ENCODE results near the gene CPA5.

Gene CPA5

GRCh38 chr7:130358471-130358870, 13.9 kb downstream of the CPA5 start:
- Histone ChIP-seq H3K4me1 (no peaks in the 10 kb centered on the region), H3K4me3 (no peak overlapping the region), H3K36me3 (replicated peaks) (no peaks in the 10 kb centered on the region), H3K27me3 (ENCODE audit: low read depth) (no peaks in the 10 kb centered on the region), H3K9me3 (0 out of 2 replicates have a peak, but pooled peaks cover 3% of the 10 kb centered on the region)
- no peak for DNase-seq (ENCODE audit: low spot score in 2 of 2)
- in situ Hi-C loops (cut with MboI; ENCODE audit: low sequenced_read_pairs) = no loop called here

- Histone ChIP-seq H3K4me1 (no peaks in the 10 kb centered on the region), H3K9me3 (0 out of 2 replicates have a peak, but pooled peaks cover 3% of the 10 kb centered on the region), H3K4me3 (no peak overlapping the region), H3K36me3 (replicated peaks) (no peaks in the 10 kb centered on the region), H3K27me3 (ENCODE audit: low read depth) (no peaks in the 10 kb centered on the region)
- in situ Hi-C loops (cut with MboI; ENCODE audit: low sequenced_read_pairs) = no loop called here
- DNase-seq (ENCODE audit: low spot score in 2 of 2) = no peak
Observed at GRCh38 chr7:130359276-130359857, 14.8 kb downstream of the CPA5 start.

DNA sequence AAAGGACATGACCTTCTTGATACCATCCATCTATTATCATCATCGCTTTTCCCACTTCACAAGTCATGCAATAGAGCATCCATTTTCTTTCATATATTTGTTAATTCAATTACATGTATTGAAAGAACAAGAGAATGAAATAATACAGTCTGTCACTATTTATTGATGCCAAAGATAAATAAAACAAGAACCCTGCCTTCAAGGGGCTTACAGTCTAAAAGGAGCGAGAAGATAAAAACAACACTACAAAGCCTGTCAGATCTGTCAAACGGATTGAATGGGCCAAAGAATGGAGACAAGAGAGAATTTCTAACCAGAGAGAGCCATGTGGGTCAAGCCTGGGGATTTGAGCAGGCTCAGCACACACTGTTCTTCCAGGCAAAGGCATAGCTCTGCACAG, 15.9 kb downstream of the CPA5 start:
- in situ Hi-C loops (cut with MboI; ENCODE audit: low sequenced_read_pairs) = no loop called here
- H3K36me3 ChIP-seq (replicated peaks) = no peaks in the 10 kb centered on the region
- DNase-seq (ENCODE audit: low spot score in 2 of 2) = no peak

DNA sequence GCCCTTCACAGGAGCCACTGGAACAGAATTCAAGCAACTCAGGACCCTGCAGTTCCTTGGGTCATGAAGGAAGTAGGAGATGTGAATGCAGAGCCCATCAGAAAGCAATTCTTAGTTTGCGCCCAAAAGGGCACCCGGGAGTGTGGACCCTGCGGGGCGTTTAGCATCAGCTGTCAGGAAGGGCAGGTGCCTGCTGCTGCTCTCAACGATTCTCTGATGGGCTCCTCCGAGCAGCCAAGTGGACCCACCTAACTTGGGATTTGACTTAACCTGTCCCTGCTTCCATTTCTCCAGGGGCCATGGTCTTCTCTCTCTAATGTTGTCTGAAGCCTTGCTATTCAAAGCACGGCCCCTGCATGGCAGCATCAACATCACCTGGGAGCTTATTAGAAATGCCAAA, 17.1 kb downstream of the CPA5 start:
- Histone ChIP-seq H3K36me3 (replicated peaks) (no peaks in the 10 kb centered on the region), H3K9me3 (0 out of 2 replicates have a peak, but pooled peaks cover 3% of the 10 kb centered on the region), H3K4me1 (no peaks in the 10 kb centered on the region), H3K27me3 (ENCODE audit: low read depth) (no peaks in the 10 kb centered on the region), H3K4me3 (no peak overlapping the region)
- no peak for DNase-seq (ENCODE audit: low spot score in 2 of 2)
- in situ Hi-C loops (cut with MboI; ENCODE audit: low sequenced_read_pairs) = no loop called here

More for the DNA sequence above, 15.9 kb downstream of the CPA5 start:
- 0 out of 2 replicates have a peak, but pooled peaks cover 3% of the 10 kb centered on the region for H3K9me3 ChIP-seq
- no peak overlapping the region for H3K4me3 ChIP-seq
- no peaks in the 10 kb centered on the region for H3K27me3 ChIP-seq (ENCODE audit: low read depth)
- no peaks in the 10 kb centered on the region for H3K4me1 ChIP-seq

DNA sequence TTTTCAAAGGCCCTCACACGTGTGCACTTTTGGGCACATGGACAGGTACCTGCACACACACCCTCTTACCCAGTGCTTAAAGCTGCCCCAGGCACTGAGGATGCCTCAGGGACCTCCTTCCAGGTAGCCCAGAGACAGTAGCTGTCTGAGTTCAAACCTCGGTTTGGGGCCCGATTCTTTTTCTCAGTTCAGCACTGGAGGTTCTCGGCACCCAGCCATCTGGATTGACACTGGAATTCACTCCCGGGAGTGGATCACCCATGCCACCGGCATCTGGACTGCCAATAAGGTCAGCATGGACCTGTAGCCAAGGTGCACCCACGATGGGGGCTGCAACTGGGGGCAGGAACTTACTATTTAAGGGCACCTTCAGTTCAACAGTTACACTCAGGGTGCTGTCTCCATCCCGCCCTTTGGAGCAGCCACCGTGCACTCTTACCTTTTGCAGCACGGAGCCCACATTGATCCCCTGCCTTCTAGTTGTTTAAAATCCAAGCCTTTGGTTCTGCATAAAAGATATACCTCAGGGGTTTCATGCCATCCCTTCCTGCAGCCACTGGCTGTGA, 17.7 kb downstream of the CPA5 start:
- no peaks in the 10 kb centered on the region for H3K36me3 ChIP-seq (replicated peaks)
- no peaks in the 10 kb centered on the region for H3K27me3 ChIP-seq (ENCODE audit: low read depth)
- no peaks in the 10 kb centered on the region for H3K4me1 ChIP-seq
- H3K9me3 ChIP-seq = 0 out of 2 replicates have a peak, but pooled peaks cover 3% of the 10 kb centered on the region
- no peak for DNase-seq (ENCODE audit: low spot score in 2 of 2)
- in situ Hi-C loops (cut with MboI; ENCODE audit: low sequenced_read_pairs) = no loop called here
- H3K4me3 ChIP-seq = no peak overlapping the region

GRCh38 chr7:130363026-130363847, 18.6 kb downstream of the CPA5 start:
- H3K4me3 ChIP-seq = no peak overlapping the region
- H3K36me3 ChIP-seq (replicated peaks) = no peaks in the 10 kb centered on the region
- DNase-seq (ENCODE audit: low spot score in 2 of 2) = no peak
- no peaks in the 10 kb centered on the region for H3K27me3 ChIP-seq (ENCODE audit: low read depth)
- in situ Hi-C loops (cut with MboI; ENCODE audit: low sequenced_read_pairs) = no loop called here
- 0 out of 2 replicates have a peak, but pooled peaks cover 3% of the 10 kb centered on the region for H3K9me3 ChIP-seq
- H3K4me1 ChIP-seq = no peaks in the 10 kb centered on the region

DNA sequence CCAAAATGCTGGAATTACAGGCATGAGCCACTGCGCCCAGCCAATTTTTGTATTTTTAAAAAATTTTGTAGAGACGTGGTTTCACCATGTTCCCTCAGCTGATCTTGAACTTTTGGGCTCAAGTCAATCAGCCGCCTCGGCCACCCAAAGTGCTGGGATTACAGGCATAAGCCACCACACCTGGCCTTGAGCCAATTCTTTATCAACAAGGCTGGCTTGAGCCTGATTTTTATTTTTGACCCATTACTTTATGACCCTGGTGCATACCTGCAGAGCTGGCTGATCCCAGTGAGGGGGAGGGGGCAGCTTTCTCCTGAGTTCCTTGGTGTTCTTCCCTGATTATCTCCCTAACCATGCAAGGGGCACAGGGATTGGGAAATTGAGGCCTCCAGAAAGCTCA, 19.8 kb downstream of the CPA5 start:
- Histone ChIP-seq H3K27me3 (ENCODE audit: low read depth) (no peaks in the 10 kb centered on the region), H3K9me3 (0 out of 2 replicates have a peak, but pooled peaks cover 3% of the 10 kb centered on the region), H3K36me3 (replicated peaks) (no peaks in the 10 kb centered on the region), H3K4me1 (no peaks in the 10 kb centered on the region), H3K4me3 (no peak overlapping the region)
- in situ Hi-C loops (cut with MboI; ENCODE audit: low sequenced_read_pairs) = no loop called here
- no peak for DNase-seq (ENCODE audit: low spot score in 2 of 2)

DNA sequence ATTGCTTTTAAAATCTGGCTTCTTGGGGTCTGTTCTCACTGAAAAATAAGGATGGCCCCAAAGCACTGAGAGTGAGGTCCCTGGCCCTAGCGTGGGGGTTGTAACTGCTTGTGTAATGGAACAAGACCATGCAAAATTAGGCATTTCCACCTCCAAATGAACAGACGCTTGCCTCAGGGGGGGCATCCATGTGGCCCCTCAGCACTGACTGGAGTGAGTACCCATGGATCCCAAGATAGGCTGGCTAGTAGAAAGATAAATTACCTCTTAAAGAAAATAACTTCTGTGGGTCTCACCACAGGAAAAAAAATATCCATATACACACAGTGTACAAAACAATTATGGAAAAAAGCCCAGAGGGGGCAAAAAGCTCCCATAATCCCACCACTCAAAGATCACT, 20.5 kb downstream of the CPA5 start:
- in situ Hi-C loops (cut with MboI; ENCODE audit: low sequenced_read_pairs) = no loop called here
- DNase-seq (ENCODE audit: low spot score in 2 of 2) = no peak
- H3K4me3 ChIP-seq = no peak overlapping the region
- H3K9me3 ChIP-seq = 0 out of 2 replicates have a peak, but pooled peaks cover 3% of the 10 kb centered on the region
- H3K4me1 ChIP-seq = no peaks in the 10 kb centered on the region
- H3K27me3 ChIP-seq (ENCODE audit: low read depth) = no peaks in the 10 kb centered on the region
- H3K36me3 ChIP-seq (replicated peaks) = no peaks in the 10 kb centered on the region

DNA sequence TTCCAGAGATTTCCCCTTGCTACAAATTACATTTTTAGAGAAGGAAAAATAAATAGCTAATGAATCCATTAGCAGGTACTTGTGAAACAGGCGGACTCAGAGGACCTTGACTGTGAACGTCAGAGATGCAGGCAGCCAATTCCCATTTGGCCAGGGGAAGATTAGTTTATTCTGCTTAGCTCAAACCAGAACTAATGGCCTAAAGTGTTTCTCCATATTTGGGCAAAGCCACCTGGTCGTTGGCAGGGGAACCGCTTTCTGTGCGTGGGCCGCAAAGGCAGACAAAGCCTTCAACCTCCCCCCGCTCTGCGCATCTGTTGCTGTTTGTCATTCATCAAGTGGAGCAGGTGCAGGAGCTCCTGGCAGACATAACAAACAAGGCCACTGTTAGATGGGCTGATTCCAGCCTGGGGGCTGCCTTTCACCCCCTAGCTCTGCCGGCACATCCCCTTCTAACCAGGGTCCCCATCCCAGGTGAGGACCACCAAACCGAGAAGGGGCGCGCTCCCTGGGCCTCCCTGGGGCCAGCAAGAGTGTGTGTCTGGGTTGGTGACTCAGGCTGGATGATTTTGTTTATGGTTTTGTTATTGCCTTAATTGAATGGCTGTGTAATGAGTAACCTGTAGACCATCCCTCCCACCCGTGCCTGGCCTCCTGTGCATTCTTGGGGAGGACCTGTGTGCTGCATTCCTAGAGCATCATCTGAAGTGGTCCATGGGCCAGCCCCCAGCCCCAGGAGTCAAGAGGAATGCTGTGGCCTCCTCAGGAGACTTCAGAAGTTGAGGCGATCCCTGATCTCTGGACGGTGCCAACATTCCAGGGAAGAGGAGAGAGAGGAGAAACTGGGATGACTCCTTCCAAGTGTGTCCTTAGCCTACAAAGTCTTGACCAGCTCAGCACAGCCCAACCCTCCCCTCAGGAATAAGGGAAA, 21.2 kb downstream of the CPA5 start:
- in situ Hi-C loops (cut with MboI; ENCODE audit: low sequenced_read_pairs) = no loop called here

GRCh38 chr7:130366564-130366963, 21.9 kb downstream of the CPA5 start:
- no peak overlapping the region for H3K4me3 ChIP-seq

More for the DNA sequence above, 21.2 kb downstream of the CPA5 start:
- no peaks in the 10 kb centered on the region for H3K36me3 ChIP-seq (replicated peaks)
- H3K9me3 ChIP-seq = no peaks in the 10 kb centered on the region
- H3K4me3 ChIP-seq = no peak overlapping the region
- H3K4me1 ChIP-seq = no peaks in the 10 kb centered on the region
- DNase-seq (ENCODE audit: low spot score in 2 of 2) = no peak
- H3K27me3 ChIP-seq (ENCODE audit: low read depth) = no peaks in the 10 kb centered on the region

GRCh38 chr7:130367088-130367755, 22.6 kb downstream of the CPA5 start:
- Histone ChIP-seq H3K4me1 (no peaks in the 10 kb centered on the region), H3K36me3 (replicated peaks) (no peaks in the 10 kb centered on the region), H3K4me3 (no peak overlapping the region), H3K27me3 (ENCODE audit: low read depth) (no peaks in the 10 kb centered on the region), H3K9me3 (no peaks in the 10 kb centered on the region)
- no peak for DNase-seq (ENCODE audit: low spot score in 2 of 2)
- in situ Hi-C loops (cut with MboI; ENCODE audit: low sequenced_read_pairs) = no loop called here

More at GRCh38 chr7:130366564-130366963, 21.9 kb downstream of the CPA5 start:
- Histone ChIP-seq H3K36me3 (replicated peaks) (no peaks in the 10 kb centered on the region), H3K4me1 (no peaks in the 10 kb centered on the region), H3K9me3 (no peaks in the 10 kb centered on the region), H3K27me3 (ENCODE audit: low read depth) (no peaks in the 10 kb centered on the region)
- DNase-seq (ENCODE audit: low spot score in 2 of 2) = no peak
- in situ Hi-C loops (cut with MboI; ENCODE audit: low sequenced_read_pairs) = no loop called here

DNA sequence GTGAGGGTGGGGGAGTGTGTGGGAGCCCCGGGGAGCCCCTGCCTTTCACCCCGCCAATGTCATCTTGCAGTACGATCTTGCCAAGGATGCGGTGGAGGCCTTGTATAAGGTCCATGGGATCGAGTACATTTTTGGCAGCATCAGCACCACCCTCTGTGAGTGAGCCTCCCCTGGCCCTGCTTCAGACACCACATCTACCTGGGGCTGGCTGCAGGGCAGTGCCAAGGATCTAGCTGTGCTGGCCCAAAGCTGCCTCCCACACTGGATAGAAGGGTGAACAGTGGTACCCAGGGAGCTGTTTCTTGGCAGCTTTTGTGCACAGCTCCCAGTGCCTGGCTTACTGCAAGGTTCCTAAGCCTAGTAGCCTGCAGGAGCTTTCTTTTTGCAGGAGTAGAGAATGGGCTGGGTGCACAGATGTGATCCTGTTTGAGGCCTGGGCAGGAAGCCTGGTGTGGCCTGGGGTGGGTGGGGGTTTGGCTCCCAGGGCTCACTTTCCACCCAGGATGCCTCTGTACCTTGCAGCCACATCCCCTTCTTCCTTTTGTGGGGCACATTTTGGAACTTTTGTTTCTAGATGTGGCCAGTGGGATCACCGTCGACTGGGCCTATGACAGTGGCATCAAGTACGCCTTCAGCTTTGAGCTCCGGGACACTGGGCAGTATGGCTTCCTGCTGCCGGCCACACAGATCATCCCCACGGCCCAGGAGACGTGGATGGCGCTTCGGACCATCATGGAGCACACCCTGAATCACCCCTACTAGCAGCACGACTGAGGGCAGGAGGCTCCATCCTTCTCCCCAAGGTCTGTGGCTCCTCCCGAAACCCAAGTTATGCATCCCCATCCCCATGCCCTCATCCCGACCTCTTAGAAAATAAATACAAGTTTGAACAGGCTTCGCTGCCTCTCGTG, 23.5 kb downstream of the CPA5 start:
- H3K4me1 ChIP-seq = no peaks in the 10 kb centered on the region; the same call in 1 of the 2 replicates
- H3K9me3 ChIP-seq = no peaks in the 10 kb centered on the region
- DNase-seq (ENCODE audit: low spot score in 2 of 2) = no peak
- in situ Hi-C loops (cut with MboI; ENCODE audit: low sequenced_read_pairs) = no loop called here
- H3K36me3 ChIP-seq (replicated peaks) = no peaks in the 10 kb centered on the region
- H3K4me3 ChIP-seq = no peak overlapping the region
- no peaks in the 10 kb centered on the region for H3K27me3 ChIP-seq (ENCODE audit: low read depth)
